Measurements from ENCODE around the gene TSC22D2.

DNA sequence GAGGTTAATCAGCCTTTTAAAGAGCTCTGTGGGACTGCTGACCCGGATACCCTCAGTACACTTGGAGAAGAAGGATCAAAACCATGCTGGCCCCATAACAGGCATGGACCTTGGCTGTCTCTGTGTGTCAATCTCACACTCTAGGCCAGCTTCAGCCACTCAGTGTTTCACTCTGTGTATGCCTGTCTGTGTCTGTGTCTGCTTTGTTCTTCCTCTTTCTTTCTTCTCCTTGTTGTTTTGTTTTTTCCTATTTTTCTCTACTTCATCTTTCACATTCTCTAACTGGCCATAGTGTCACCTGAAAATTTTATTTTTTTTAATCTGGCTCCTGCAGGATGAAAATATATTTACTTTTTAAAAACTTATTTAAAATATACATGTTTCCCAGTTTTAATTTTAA is 87.1 kb downstream of the TSC22D2 start:
- TF ChIP-seq POLR2A (IDR thresholded peaks at IDR 0.05; ENCODE audit: low read depth, low read length), result no peak
- TF ChIP-seq, protein P1, sequence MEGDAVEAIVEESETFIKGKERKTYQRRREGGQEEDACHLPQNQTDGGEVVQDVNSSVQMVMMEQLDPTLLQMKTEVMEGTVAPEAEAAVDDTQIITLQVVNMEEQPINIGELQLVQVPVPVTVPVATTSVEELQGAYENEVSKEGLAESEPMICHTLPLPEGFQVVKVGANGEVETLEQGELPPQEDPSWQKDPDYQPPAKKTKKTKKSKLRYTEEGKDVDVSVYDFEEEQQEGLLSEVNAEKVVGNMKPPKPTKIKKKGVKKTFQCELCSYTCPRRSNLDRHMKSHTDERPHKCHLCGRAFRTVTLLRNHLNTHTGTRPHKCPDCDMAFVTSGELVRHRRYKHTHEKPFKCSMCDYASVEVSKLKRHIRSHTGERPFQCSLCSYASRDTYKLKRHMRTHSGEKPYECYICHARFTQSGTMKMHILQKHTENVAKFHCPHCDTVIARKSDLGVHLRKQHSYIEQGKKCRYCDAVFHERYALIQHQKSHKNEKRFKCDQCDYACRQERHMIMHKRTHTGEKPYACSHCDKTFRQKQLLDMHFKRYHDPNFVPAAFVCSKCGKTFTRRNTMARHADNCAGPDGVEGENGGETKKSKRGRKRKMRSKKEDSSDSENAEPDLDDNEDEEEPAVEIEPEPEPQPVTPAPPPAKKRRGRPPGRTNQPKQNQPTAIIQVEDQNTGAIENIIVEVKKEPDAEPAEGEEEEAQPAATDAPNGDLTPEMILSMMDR (IDR thresholded peaks at IDR 0.05; ENCODE audit: extremely low read depth in 1 of 2, insufficient read depth in 1 of 2, low read depth in 1 of 2, low read length in 2 of 2), result no peak
- no peak for TF ChIP-seq POLR2AphosphoS5 (IDR thresholded peaks at IDR 0.05; ENCODE audit: insufficient read depth, low read depth, low read length)

Measured in endothelial cell of umbilical vein (primary cell).